Activated CD4-positive, alpha-beta memory T cell treated with anti-CD3 and anti-CD28 coated beads, Interleukin-2, amount 10 ng/mL, durations not matched to agents 7 days and 5 days (primary cell): ENCODE data around the gene ZSCAN25. TPM values are rescaled to one million over a fixed set of nuclear protein-coding genes. Genes with fewer than 3 reads are reported as not detected.
"Not testable (repeated sequence)": the region's sequence is repeated elsewhere in the genome, so short reads cannot be mapped to it uniquely, and the experiment has no call there.

Source experiments
- CTCF ChIA-PET: fragments of 350-600 bp; sonication (Branson Sonifier 250); formaldehyde crosslinking; loops from one replicate; lab custom pipeline; 2021; ENCODE audit warnings: antibody characterized with exemption, inconsistent platforms; lab: Charles Lee
- POLR2A ChIA-PET: fragments of 350-600 bp; sonication (Branson Sonifier 250); formaldehyde crosslinking; loops from one replicate; lab custom pipeline; 2021; ENCODE audit warnings: antibody characterized with exemption; lab: Charles Lee
- DNase-seq: peaks from one replicate; pipeline ENCODE4 v3.0.0-alpha.2; 2020
- H3K27ac Mint-ChIP-seq: one replicate; pipeline ENCODE4 v1.8.0; 2021; ENCODE audit warnings: mild to moderate bottlenecking, mixed read lengths
- H3K27me3 Mint-ChIP-seq: one replicate; pipeline ENCODE4 v1.8.0; 2021; ENCODE audit warnings: mixed read lengths
- H3K36me3 Mint-ChIP-seq: one replicate; pipeline ENCODE4 v1.8.0; 2021; ENCODE audit warnings: low read depth, mixed read lengths
- H3K4me1 Mint-ChIP-seq: one replicate; pipeline ENCODE4 v1.8.0; 2021; ENCODE audit warnings: mixed read lengths
- H3K4me3 Mint-ChIP-seq: one replicate; pipeline ENCODE4 v1.8.0; 2021; ENCODE audit warnings: mild to moderate bottlenecking, mixed read lengths
- H3K9me3 Mint-ChIP-seq: one replicate; pipeline ENCODE4 v1.8.0; 2021; ENCODE audit warnings: mixed read lengths
- total RNA-seq, 2 experiments: library from RNA; stranded (reverse); gene quantifications; one replicate each; pipeline ENCODE4 v1.2.3, GENCODE V29; 2021

Gene ZSCAN25
- total RNA-seq, 2 experiments from 2014 or later = 27.7 TPM

- CTCF ChIA-PET, H3K4me1 Mint-ChIP-seq, H3K27me3 Mint-ChIP-seq, POLR2A ChIA-PET, H3K9me3 Mint-ChIP-seq, H3K4me3 Mint-ChIP-seq, DNase-seq, H3K27ac Mint-ChIP-seq: not testable (repeated sequence)
- H3K36me3 Mint-ChIP-seq = peaks cover 33% of the 10 kb centered on the region
These were observed 20.7 kb downstream of the ZSCAN25 start for GRCh38 chr7:99637414-99637813.

DNA sequence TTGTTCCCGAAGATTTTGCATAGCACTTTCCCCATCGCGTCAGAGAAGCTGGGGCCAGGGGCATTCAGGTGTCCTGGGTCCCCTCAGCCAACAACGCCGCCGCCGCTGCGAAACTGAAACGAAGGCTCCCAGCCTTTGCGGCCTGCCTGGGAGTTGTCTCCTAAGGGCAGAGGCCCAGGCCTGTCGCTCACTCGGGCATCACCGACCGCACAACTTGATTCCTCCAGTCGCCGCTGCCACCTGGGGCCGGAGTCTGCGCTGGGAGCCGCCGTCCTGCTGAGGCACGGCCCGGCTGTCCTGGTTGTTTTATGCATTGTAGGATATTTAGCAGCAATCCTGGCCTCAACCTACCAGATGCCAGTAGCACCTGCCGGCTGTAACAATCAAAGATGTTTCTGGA is 22.0 kb downstream of the ZSCAN25 start:
- Mint-ChIP-seq H3K4me1 (peaks cover 6% of the 10 kb centered on the region), H3K27ac (no peak overlapping the region), H3K4me3 (no peak overlapping the region), H3K9me3 (no peaks in the 10 kb centered on the region), H3K27me3 (no peaks in the 10 kb centered on the region), H3K36me3 (peaks cover 25% of the 10 kb centered on the region)
- CTCF ChIA-PET = no interaction called here
- DNase-seq = no peak
- POLR2A ChIA-PET = no interaction called here

- Mint-ChIP-seq H3K4me1 (peaks cover 6% of the 10 kb centered on the region), H3K4me3 (no peak overlapping the region), H3K27ac (no peak overlapping the region), H3K36me3 (peaks cover 28% of the 10 kb centered on the region), H3K27me3 (no peaks in the 10 kb centered on the region), H3K9me3 (no peaks in the 10 kb centered on the region)
- ChIA-PET POLR2A (no interaction called here), CTCF (no interaction called here)
- no peak for DNase-seq
These were observed 22.5 kb downstream of the ZSCAN25 start for GRCh38 chr7:99639267-99639666.

GRCh38 chr7:99642027-99642426 is 25.3 kb downstream of the ZSCAN25 start:
- peaks cover 1% of the 10 kb centered on the region for H3K4me1 Mint-ChIP-seq
- H3K27me3 Mint-ChIP-seq = no peaks in the 10 kb centered on the region
- H3K4me3 Mint-ChIP-seq = no peak overlapping the region
- ChIA-PET CTCF (no interaction called here), POLR2A (no interaction called here)
- no peak for DNase-seq
- no peak overlapping the region for H3K27ac Mint-ChIP-seq
- H3K36me3 Mint-ChIP-seq = peaks cover 36% of the 10 kb centered on the region
- no peaks in the 10 kb centered on the region for H3K9me3 Mint-ChIP-seq

DNA sequence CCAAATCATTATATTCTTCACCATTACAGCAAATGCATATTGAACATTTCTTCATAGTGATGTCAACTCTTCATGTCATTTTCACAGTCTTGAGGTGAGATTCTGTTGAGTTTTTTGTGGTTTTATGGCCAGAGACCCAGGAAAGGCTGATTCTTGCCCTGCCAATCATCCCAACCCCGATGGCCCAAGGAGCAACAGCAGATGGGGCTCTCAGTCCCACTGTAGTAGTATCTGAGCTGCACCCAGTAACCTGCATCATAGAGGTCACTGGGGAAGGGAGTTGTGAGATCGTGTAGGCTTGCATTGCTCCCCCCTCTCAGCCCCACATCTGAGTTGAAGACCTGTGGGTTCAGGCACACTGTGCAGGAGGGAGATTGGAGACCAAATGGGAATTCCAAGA is 26.7 kb downstream of the ZSCAN25 start:
- Mint-ChIP-seq H3K4me3 (no peak overlapping the region), H3K36me3 (peaks cover 37% of the 10 kb centered on the region), H3K27ac (no peak overlapping the region), H3K27me3 (no peaks in the 10 kb centered on the region), H3K9me3 (no peaks in the 10 kb centered on the region), H3K4me1 (no peaks in the 10 kb centered on the region)
- no peak for DNase-seq
- CTCF ChIA-PET = no interaction called here
- POLR2A ChIA-PET = no interaction called here

DNA sequence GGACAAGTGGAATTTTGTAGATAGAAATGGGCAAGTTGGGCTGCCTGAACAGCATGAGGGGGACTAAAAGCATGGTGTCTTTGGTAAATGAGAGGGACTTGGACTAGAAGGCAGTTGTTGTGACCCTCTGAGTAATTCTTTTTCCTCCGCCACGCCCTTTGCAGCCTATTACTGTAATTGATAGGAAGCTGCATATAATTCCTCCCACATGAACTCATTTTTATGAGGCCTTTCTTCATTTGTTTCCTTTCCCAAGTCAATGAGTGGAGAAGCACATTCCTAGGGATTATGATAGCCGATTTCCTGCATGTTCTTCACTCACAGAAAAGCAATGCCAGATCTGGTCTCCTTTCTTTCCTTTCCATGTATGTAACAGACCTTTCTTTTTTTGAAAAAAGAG is 27.7 kb downstream of the ZSCAN25 start:
- Mint-ChIP-seq H3K4me1 (no peaks in the 10 kb centered on the region), H3K36me3 (peaks cover 35% of the 10 kb centered on the region), H3K9me3 (no peaks in the 10 kb centered on the region), H3K4me3 (no peak overlapping the region), H3K27me3 (no peaks in the 10 kb centered on the region), H3K27ac (no peak overlapping the region)
- DNase-seq = no peak
- ChIA-PET POLR2A (no interaction called here), CTCF (no interaction called here)

- no peak for DNase-seq
- H3K27me3 Mint-ChIP-seq = no peaks in the 10 kb centered on the region
- H3K36me3 Mint-ChIP-seq = peaks cover 35% of the 10 kb centered on the region
- CTCF ChIA-PET = no interaction called here
- no peaks in the 10 kb centered on the region for H3K9me3 Mint-ChIP-seq
- POLR2A ChIA-PET = no interaction called here
- no peak overlapping the region for H3K27ac Mint-ChIP-seq
- no peak overlapping the region for H3K4me3 Mint-ChIP-seq
- H3K4me1 Mint-ChIP-seq = no peaks in the 10 kb centered on the region
These were observed 28.8 kb downstream of the ZSCAN25 start for GRCh38 chr7:99645590-99645989.

DNA sequence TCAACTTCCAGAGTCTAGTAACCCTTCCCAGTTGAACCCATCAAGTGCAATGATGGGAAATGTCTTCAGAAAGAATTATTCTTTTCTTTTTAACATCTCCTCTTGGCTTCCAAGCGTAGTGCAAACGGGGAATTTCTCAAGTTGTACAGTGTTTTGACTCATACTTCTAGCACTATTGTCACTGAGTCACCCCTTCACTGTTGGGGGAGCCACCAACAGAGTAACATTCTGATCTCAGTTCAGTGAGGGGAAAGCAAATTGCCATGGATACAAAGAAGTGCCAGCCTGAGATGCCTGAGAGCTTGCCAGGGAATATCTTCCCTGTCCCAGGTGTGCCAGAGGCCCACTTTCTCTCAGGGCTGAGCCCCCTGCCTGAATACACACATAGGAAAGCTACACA is 32.1 kb downstream of the ZSCAN25 start:
- ChIA-PET POLR2A (no interaction called here), CTCF (interaction anchor here (1.0 kb wide), 1 partner anchor 330 kb away, joined by 3 read pairs; no protein-coding TSS in a partner anchor)
- no peak for DNase-seq
- Mint-ChIP-seq H3K9me3 (no peaks in the 10 kb centered on the region), H3K36me3 (peaks cover 27% of the 10 kb centered on the region), H3K4me3 (no peak overlapping the region), H3K27me3 (no peaks in the 10 kb centered on the region), H3K4me1 (peaks cover 3% of the 10 kb centered on the region), H3K27ac (no peak overlapping the region)

GRCh38 chr7:99651290-99651689 is 34.5 kb downstream of the ZSCAN25 start:
- no peak for DNase-seq
- Mint-ChIP-seq H3K4me1 (peaks cover 3% of the 10 kb centered on the region), H3K27me3 (no peaks in the 10 kb centered on the region), H3K27ac (no peak overlapping the region), H3K4me3 (no peak overlapping the region), H3K9me3 (no peaks in the 10 kb centered on the region), H3K36me3 (peaks cover 14% of the 10 kb centered on the region)
- POLR2A ChIA-PET = no interaction called here
- CTCF ChIA-PET = no interaction called here

DNA sequence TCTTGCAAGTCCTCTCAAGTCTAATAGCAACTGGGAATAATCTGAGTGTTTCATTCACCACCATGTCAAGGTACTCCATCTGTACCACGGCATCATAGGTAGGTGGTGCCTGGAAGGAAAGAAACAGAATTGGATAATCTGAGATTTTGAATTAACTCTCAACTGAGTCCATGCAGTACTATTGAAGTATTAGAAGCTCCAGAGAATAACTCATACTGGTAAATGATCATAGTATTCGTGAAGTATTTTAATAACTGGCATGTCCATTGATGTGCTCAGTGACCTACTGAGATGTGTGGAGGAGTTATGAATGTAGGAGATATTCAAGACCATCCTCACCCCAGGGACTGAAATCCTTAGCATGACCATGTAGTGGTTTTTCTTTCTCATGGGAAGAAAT is 35.9 kb downstream of the ZSCAN25 start:
- peaks cover 3% of the 10 kb centered on the region for H3K4me1 Mint-ChIP-seq
- ChIA-PET CTCF (no interaction called here), POLR2A (no interaction called here)
- no peak for DNase-seq
- no peak overlapping the region for H3K4me3 Mint-ChIP-seq
- no peaks in the 10 kb centered on the region for H3K9me3 Mint-ChIP-seq
- H3K27ac Mint-ChIP-seq = no peak overlapping the region
- peaks cover 14% of the 10 kb centered on the region for H3K36me3 Mint-ChIP-seq
- H3K27me3 Mint-ChIP-seq = no peaks in the 10 kb centered on the region

- H3K36me3 Mint-ChIP-seq, H3K27ac Mint-ChIP-seq, H3K4me1 Mint-ChIP-seq, CTCF ChIA-PET, H3K9me3 Mint-ChIP-seq, H3K4me3 Mint-ChIP-seq, H3K27me3 Mint-ChIP-seq, POLR2A ChIA-PET, DNase-seq: not testable (repeated sequence)
These were observed 36.5 kb downstream of the ZSCAN25 start for GRCh38 chr7:99653269-99653668.

GRCh38 chr7:99653754-99654153 is 37.0 kb downstream of the ZSCAN25 start:
- ChIA-PET CTCF (no interaction called here), POLR2A (no interaction called here)
- H3K4me1 Mint-ChIP-seq = peaks cover 3% of the 10 kb centered on the region
- DNase-seq = no peak
- H3K27ac Mint-ChIP-seq = no peak overlapping the region
- H3K36me3 Mint-ChIP-seq = peaks cover 7% of the 10 kb centered on the region
- H3K4me3 Mint-ChIP-seq = no peak overlapping the region
- H3K9me3 Mint-ChIP-seq = no peaks in the 10 kb centered on the region
- H3K27me3 Mint-ChIP-seq = no peaks in the 10 kb centered on the region

- H3K4me1 Mint-ChIP-seq, H3K9me3 Mint-ChIP-seq, H3K27me3 Mint-ChIP-seq, H3K36me3 Mint-ChIP-seq, H3K4me3 Mint-ChIP-seq, DNase-seq, H3K27ac Mint-ChIP-seq, CTCF ChIA-PET, POLR2A ChIA-PET: not testable (repeated sequence)
These were observed 37.9 kb downstream of the ZSCAN25 start for GRCh38 chr7:99654626-99655025.

DNA sequence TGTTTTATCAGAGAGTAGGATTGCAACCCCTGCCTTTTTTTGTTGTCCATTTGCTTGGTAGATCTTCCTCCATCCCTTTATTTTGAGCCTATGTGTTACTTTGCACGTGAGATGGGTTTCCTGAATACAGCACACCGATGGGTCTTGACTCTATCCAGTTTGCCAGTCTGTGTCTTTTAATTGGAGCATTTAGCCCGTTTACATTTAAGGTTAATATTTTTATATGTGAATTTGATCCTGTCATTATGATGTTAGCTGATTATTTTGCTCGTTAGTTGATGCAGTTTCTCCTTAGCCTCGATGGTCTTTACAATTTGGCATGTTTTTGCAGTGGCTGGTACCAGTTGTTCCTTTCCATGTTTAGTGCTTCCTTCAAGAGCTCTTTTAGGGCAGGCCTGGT is 41.1 kb downstream of the ZSCAN25 start:
- H3K9me3 Mint-ChIP-seq, H3K27ac Mint-ChIP-seq, DNase-seq, H3K27me3 Mint-ChIP-seq, CTCF ChIA-PET, H3K4me1 Mint-ChIP-seq, POLR2A ChIA-PET, H3K4me3 Mint-ChIP-seq: not testable (repeated sequence)
- peaks cover 12% of the 10 kb centered on the region for H3K36me3 Mint-ChIP-seq
